Stimulated activated CD8-positive, alpha-beta memory T cell treated with anti-CD3 and anti-CD28 coated beads, Interleukin-7, amount 100 ng/mL, for 48 hours (primary cell): ENCODE data around the gene ANKRD1.
"Not testable (repeated sequence)": the region's sequence is repeated elsewhere in the genome, so short reads cannot be mapped to it uniquely, and the experiment has no call there.

ENCODE experiments used
- DNase-seq, 2 donors: peaks; one replicate each; pipeline ENCODE4 v3.0.0-alpha.2; 2020; ENCODE audit warnings: low read depth in 1 of 2; ENCODE audit errors: extremely low read depth in 1 of 2

ANKRD1 gene

DNA sequence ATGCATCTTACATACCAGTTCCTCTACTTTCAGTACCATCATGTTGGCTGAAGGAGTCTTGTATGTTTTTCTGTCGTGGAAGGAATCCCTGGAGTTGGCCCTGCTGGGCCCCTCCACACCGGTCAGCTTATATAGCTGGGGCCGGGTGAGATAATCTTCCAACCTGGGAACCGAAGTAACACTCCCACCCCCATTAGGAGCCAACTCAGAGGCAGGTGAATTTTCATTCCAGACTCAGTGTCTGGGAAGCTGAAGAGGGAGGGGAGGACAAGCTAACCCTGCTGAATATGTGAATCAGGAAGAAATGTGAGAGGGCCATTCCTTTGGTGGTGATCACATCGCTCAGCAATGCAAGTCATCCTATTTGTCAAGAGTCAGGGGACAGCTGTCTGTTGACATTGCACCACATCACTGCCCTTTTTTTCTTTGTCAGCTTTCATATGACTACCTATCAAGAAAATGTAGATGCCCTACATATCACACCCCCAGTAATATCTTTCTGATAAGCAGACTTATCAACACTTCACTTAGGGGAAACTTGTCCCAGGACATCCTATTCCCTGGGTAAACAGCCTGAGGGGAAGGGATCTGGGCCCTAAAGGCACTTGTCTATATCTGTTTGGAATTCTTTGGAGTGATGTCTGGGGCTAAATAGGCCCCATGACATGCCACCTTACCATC lies at the start of gene ANKRD1:
Gene ANKRD1 (minus strand): TSS at position 102 of the 681 bp plus-strand sequence. CDS start 60 bp downstream, at position 42.
- DNase-seq: no peak

DNA sequence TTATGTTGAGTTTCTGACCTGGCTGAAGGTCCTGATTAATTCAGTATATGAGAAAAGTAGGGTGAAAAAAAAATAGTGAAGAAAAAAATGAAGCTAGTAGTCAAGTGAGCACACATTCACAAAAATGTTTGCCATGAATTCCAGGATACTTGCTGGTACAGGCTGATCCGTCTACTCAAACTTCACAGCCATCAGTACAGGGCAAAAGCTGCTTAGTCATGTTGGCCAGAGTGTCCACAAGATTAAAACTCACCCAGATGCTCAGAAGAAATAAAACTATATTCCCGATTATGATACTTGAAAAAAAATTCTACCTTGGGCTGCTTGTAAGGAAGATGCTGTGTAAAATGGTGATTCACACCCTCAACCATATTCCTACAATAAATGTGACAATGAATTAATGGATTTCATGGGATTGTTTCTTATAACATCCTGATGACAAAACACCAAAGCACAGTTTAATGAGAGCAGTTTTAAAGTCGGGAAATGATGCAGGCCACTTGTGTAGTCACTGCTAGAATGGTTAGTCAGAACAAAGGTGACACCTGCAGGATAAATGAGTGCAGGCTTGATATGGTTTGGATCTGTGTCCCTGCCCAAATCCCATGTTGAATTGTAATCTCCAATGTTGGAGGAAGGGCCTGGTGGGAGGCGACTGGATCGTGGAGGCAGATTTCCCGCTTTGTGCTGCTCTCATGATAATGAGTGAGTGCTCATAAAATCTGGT lies 49.2 kb upstream of the ANKRD1 start:
- no peak for DNase-seq

DNA sequence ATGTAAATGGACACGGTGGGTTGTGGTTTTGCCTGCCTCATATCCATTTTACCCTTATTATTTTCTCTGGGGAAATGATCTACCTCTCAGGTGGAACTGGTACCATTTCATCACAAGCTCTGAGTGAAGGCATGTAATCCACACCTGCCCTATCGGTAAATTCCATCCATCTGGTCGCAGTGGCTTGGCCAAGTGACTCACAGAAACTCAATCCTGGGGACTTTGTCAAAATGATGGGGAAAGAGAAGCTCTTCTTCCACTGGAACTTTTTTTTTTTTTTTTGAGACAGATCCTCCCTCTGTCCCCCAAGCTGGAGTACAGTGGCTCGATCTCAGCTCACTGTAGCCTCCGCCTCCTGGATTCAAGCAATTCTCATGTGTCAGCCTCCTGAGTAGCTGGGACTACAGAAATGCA lies 48.2 kb upstream of the ANKRD1 start:
- no peak for DNase-seq

GRCh38 chr10:90968328-90969081 lies 47.6 kb upstream of the ANKRD1 start:
- DNase-seq: no peak

GRCh38 chr10:90967865-90968264 lies 47.0 kb upstream of the ANKRD1 start:
- no peak for DNase-seq

DNA sequence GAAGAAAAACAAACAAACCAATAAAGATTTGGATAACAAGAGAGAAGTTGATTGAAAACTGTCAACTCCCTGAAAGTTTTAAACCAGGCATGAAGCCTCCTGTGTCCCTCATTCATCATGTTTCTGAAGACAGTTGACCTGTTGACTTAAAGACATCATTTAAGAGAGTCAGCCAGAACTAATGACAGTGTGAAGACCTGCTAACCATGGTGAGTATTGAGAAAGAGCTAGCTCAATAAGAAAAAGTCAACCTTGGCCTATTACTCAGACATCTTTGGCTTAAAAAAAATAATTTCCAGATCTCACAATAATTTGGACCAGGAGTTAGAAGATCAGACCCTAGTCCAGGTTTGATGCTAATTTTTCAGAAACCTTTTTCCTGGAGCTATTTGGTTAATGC lies 45.3 kb upstream of the ANKRD1 start:
- DNase-seq: no peak

- DNase-seq: no peak
Observed at GRCh38 chr10:90965720-90966119, 44.8 kb upstream of the ANKRD1 start.

GRCh38 chr10:90964781-90965465 lies 44.0 kb upstream of the ANKRD1 start:
- DNase-seq: no peak

- DNase-seq: no peak
Observed at GRCh38 chr10:90963331-90963730, 42.4 kb upstream of the ANKRD1 start.

GRCh38 chr10:90960355-90960814 lies 39.5 kb upstream of the ANKRD1 start:
- DNase-seq: no peak

- no peak for DNase-seq
Observed at GRCh38 chr10:90959826-90960225, 38.9 kb upstream of the ANKRD1 start.

- no peak for DNase-seq
Observed at GRCh38 chr10:90958781-90959180, 37.9 kb upstream of the ANKRD1 start.

GRCh38 chr10:90947030-90947960 lies 26.4 kb upstream of the ANKRD1 start:
- DNase-seq: no peak

DNA sequence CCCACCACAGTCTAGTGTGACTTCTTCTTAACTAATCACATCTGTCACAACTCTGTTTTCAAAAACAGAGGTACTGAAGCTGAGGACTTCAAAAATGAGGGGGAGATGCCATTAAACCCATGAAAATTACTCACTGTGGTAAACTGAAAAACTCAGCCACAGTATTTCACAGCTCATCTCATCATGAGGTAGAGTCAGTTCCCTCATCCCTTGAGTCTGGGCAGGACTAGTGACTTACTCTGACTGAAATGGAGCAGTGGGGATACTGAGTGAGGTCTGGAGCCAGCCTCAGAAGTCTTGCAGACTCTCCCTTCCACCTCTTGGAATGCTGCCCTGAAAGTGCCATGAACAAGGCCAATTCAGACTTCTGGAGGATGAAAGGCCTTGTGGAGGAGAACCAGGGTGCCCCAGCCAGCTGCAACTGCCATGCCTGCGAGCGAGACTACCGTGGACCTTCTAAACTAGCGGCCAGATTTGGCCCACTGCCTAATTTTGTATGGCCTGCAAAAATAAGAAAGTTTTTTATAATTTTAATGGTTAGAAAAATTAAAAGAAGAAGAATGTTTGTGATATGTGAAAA lies 24.7 kb upstream of the ANKRD1 start:
- no peak for DNase-seq

- DNase-seq: no peak
Observed at GRCh38 chr10:90944749-90945148, 23.9 kb upstream of the ANKRD1 start.

DNA sequence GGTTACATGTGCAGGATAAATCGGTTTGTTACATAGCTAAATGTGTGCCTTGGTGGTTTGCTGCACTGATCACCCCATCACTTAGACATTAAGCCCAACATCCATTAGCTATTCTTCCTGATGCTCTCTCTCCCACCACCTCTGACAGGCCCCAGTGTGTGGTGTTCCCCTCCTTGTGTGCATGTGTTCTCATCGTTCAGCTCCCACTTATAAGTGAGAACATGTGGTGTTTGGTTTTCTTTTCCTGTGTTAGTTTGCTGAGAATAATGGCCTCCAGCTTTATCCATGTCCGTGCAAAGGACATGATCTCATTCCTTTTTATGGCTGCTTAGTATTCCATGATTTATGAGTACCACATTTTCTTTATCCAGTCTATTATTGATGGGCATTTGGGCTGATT lies 22.1 kb upstream of the ANKRD1 start:
- DNase-seq: not testable (repeated sequence)

- DNase-seq: no peak
Observed at GRCh38 chr10:90939648-90940047, 18.8 kb upstream of the ANKRD1 start.

- no peak for DNase-seq
Observed at GRCh38 chr10:90939116-90939515, 18.2 kb upstream of the ANKRD1 start.

DNA sequence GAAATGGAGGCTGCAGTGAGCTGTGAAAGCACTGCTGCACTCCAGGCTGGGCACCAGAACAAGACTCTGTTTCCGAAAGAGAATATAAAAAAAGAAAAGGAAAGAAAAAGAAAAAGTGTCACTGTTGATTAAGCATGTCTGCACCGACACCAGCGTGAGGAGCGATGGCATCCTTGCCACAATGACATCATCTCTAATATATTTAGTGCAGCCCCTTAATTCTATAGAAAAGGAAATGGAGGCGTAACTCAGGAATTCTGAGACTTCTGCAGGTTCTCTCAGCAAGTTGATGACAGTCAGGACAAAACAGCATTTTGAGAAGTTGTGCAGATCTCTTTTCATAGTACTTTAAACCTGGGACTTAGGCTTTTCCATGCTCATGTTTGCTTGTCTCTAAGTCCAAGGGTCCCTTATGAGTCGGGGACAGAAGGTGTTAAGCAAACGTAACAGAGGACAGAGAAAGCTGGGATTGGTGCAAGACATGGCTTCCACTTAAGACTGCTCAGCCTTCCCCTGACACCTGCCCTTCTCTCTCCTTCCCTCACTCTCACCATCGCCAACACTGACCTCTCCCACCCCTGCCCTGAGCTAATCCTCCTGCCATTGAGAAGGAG lies 16.9 kb upstream of the ANKRD1 start:
- DNase-seq: no peak
